T47D (cell line): ENCODE measurements around the gene SNAPC3.

ENCODE experiments used
- DNase-seq, 2 experiments: peaks; one replicate each; pipeline versions ENCODE4 v3.0.0 to v3.0.0-alpha.2; 2011 to 2012; ENCODE audit warnings: low read depth in 1 of 2, low spot score in 1 of 2
- JUND ChIP-seq: IDR thresholded peaks from 2 replicates; pipeline ENCODE4 v1.6.1; 2012; ENCODE audit warnings: low read depth
- in situ Hi-C: cut with HindIII; loops from 2 replicates; pipeline ENCODE4 v1.10.0; 2016; ENCODE audit warnings: low sequenced_read_pairs, low pct_unique_long_range_greater_than_20kb

Gene SNAPC3

DNA sequence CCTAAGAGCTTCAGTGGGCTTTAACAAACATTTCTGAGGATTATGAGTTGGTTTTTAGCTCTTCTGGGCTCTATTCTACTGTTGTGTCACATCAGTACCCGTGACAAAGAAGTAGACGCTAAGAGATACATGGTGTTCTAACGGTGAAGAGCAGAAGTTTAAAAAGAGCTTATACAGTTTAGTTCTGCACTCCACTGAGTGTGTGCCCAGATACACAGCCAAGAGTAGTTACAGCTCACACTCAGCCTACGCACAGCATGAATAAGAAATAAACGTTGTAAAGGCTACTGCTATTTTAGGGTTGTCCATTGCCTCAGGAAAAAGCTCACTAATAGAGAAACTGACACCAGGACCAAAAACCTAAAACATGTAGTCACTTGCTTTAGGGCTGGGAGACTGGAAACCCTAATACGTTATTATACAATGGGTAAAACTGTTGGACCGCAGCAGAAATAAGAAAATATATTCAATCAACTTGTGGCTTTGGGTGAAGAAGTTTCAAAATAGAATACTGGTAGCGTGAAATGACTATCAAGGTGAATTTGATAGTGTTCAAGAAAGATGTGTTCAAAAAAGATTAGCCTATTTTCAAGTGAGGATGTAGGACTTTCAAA lies 53.4 kb downstream of the SNAPC3 start:
- in situ Hi-C loops = no loop called here

DNA sequence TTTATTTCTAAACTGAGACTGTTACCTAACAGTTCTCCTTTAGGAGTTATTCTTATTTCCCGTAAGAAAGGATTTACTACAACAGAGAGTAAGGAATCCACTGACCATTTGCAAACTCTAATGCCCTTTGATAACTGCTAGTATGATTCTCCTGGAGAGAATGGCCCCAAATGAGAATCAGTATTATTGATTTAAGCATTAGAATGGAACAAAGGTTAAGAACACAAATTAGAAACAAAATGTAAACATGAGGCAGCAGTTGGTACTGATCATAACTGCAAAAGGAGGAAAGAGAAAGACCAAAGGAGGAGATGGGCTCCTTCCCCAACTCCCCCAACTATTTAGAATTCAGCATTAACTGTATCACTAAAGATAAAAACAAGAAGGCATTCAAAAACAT lies 57.4 kb downstream of the SNAPC3 start:
- in situ Hi-C loops = no loop called here
- TF ChIP-seq JUND = no peak
- no peak for DNase-seq

More for the DNA sequence above, 53.4 kb downstream of the SNAPC3 start:
- no peak for DNase-seq
- TF ChIP-seq JUND = no peak

DNA sequence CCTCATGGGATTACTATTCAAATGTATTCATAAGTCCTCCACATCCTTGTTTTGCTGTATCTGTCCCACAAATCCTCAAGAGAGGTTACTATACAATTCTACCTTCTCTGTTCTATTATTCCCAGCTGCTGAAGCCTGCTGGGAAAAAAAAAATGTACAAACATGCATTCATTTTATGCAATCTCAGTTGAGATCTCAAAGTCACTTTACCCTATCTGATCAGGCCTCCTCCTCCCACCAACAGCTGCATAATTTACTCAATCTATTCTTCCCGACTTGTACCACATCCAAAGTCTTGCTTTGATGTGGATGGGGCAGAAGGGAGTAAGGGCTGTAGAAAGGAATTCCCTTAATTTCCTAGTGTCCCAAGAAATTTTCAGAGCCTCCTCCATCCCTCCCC lies 59.5 kb downstream of the SNAPC3 start:
- in situ Hi-C loops = no loop called here
- DNase-seq = no peak
- no peak for TF ChIP-seq JUND

DNA sequence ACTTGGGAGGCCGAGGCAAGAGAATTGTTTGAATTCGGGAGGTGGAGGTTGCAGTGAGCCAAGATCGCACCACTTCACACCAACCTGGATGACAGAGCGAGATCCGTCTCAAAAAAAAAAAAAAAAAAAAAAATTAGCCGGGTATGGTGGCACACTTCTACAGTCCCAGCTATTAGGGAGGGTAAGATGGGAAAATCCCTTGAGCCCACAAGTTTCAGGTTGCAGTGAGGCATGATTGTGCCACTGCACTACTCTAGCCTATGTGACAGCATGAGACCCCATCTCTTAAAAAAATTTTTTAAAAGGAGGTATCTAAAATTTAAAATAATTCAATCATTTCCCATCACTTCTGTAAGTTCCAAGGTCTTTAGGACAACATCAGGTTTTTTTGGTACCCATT lies 62.1 kb downstream of the SNAPC3 start:
- no peak for TF ChIP-seq JUND
- no peak for DNase-seq
- in situ Hi-C loops = no loop called here

DNA sequence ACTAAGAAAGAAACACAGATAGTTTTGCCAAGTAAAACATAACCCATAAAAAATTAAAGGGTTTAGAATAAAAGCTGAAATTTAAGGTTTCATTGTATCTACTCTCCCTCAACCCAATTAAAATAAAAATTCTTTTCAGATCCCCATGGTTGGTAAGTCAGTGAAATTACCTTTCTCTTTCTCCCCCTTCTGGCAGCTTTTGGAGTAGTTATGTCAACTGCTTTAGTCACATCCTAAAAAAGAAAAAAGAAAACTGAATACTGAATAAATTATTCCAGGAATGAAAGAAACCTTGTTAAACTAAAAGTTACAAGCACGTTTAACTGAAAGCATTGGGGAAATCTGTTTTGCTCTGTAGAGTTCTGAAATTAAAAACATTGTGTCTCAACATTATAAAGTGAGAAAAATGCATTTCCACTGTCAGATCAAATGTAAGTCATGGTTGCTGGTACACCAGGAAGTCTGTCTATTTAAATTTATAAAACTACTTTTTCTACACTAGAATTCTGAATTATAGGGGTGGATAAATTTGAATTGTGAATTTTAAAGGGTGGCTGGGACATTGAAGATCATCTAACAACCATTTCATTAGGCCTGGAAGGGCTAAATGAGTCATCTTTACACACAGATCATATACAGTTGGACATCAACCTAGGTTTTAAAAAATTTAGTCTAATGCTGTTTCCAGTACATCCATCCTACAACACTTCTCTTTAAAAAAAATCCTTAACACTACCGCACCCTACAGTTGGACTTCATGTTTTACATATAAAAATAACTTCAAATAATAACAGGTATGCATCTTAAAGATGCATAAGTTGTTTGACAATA lies 63.4 kb downstream of the SNAPC3 start:
- DNase-seq = peak in 1 of 2 experiments; percentile 28
- TF ChIP-seq JUND = no peak

DNA sequence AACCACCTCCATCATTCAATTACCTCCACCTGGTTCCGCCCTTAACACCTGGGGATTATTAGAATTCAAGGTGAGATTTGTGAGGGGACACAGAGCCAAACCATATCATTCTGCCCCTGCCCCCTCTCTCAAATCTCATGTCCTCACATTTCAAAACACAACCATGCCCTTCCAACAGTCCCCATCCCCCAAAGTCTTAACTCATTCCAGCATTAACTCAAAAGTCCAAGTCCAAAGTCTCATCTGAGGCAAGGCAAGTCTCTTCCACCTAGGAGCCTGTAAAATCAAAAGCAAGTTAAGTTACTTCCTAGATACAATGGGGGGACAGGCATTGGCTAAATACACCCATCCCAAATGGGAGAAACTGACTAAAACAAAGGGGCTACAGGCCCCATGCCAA lies 69.3 kb downstream of the SNAPC3 start:
- in situ Hi-C loops = no loop called here
- no peak for TF ChIP-seq JUND
- DNase-seq = no peak

More for the DNA sequence above, 63.4 kb downstream of the SNAPC3 start:
- in situ Hi-C loops = no loop called here

DNA sequence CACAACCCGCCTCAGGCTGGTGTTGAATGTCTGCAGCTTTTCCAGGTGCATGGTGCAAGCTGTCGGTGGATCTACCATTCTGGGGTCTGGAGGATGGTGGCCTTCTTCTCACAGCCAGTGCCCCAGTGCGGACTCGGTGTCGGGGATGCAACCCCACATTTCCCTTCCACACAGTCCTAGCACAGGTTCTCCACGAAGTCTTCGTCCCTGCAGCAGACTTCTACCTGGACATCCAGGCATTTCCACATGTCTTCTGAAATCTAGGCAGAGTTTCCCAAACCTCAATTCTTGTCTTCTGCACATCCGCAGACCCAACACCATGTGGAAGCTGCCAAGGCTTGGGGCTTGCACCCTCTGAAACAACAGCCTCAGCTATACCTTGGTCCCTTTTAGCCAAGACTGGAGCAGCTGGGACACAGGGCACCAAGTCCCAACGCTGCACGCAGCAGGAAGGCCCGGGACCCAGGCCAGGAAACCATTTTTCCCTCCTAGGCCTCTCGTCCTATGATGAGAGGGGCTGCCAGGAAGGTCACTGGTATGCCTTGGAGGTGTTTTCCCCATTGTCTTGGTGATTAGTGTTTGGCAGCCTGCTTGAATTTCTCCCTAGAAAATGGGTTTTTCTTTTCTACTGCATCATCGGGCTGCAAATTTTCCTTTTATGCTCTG lies 69.9 kb downstream of the SNAPC3 start:
- DNase-seq = no peak
- in situ Hi-C loops = no loop called here
- no peak for TF ChIP-seq JUND

DNA sequence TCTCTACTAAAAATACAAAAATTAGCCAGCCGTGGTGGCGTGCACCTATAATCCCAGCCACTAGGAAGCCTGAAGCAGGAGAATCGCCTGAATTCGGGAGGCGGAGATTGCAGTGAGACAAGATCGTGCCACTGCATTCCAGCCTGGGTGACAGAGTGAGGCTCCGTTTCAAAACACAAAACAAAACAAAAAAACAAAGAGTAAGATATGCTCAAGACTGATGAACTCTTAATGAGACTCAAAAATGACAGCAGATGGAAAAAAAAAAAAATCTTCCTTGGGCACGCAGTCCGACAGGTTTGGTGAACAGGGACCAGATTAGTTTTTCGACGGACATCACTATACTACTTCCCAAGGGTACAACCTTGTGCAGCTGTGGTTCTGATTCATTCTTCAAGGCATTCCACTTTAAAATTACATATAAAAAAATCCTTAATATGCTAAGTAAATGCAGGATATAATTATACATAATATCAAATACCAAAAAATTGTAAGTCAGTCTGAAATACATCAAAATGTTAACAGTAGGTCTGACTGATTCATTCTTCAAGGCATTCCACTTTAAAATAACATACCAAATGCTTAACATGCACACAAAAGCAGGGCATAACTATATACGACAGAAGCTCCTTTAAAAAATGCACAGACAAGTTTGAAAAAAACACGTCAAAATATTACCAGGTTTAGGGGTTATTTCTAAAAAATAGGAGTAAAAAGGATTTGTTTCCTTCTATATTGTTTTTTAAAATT lies 75.7 kb downstream of the SNAPC3 start:
- no peak for TF ChIP-seq JUND
- DNase-seq = no peak
- in situ Hi-C loops = no loop called here

DNA sequence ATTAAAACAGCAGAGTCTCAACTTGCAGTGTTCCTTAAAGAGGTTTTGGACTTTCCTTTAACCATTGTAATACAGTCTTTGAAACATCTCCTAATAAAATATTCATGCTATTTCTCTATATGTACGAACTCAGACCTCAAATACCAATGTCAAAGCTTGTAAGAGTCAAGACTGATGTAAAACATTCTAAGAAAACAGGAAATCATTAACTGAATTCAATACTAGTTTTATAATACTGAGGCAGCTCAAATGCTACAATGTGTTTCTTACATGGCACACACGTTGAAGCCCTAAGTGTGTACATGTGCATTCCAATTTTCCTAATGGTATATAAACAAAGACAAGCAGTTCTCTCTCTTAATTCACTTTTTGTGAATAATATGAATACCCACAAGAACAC lies 76.5 kb downstream of the SNAPC3 start:
- in situ Hi-C loops = no loop called here
- TF ChIP-seq JUND = no peak
- DNase-seq = no peak

DNA sequence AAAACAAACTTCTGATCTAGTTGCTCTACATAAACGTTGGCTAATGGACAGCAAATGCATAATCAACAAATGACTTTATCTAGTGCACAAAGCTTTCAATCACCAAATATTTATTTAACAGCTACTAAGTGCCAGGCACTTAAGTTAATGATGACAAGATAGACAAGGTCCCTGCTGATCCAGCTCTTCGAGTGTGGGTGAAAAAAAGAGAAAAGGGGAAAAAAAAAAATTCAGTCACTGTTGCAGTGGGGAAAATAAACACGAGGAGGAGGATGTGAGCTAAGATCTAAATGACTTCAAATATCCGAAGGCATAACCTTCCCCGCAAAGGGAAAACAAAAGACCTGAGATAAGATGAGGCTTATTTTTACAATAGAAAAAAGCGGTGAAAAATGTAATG lies 78.5 kb downstream of the SNAPC3 start:
- no peak for DNase-seq
- TF ChIP-seq JUND = no peak
- in situ Hi-C loops = no loop called here

DNA sequence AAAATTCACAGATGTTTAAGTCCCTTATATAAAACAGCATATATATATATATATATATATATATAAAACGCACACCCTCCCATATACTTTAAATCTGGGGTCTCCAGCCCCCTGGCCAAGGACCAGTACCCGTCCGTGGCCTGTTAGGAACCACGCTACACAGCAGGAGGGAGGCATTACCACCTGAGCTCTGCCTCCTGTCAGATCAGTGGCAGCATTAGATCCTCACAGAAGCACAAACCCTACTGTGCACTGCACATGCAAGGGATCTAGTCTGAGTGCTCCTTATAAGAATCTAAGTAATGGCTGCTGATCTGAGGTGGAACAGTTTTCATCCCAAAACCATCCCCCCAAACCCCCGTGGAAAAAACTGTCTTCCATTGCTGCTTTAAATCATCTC lies 79.1 kb downstream of the SNAPC3 start:
- no peak for TF ChIP-seq JUND
- no peak for DNase-seq
- in situ Hi-C loops = no loop called here

DNA sequence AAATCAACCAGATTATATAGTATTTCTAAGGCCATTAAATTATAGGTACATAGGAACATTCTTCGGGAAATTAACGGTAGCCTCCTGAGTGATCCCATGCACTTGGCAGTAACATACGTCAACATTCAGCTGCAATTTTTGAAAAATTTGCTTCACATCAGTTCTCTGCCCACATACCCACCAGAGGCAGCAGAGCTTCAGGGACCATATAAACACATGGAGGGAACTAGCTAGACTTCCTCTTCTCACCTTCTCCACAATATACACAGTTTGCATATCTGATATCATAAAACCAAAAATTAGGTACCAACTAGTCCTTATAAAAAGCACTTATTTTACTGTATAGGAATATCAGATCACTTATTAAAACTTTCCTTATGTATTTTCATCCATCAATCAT lies 83.2 kb downstream of the SNAPC3 start:
- no peak for TF ChIP-seq JUND
- no peak for DNase-seq
- in situ Hi-C loops = no loop called here
